ENCODE data around the gene STPG2. TPM values are rescaled to one million over a fixed set of nuclear protein-coding genes. Genes with fewer than 3 reads are reported as not detected.

The STPG2 gene
- total and polyA plus RNA-seq, 5 donors from 2014 or later = 0.32 to 0.39 TPM; not detected in 3

- H3K36me3 Mint-ChIP-seq = no peaks in the 10 kb centered on the region
- no peak overlapping the region for H3K4me3 Mint-ChIP-seq
- peaks cover 0 to 8% (median 2%) of the 10 kb centered on the region in 7 donors for H3K9me3 Mint-ChIP-seq
- H3K27ac Mint-ChIP-seq = no peak overlapping the region
- H3K4me1 ChIP-seq (ENCODE audit: control insufficient read depth, insufficient read depth, low read length, poor library complexity, severe bottlenecking) = no peaks in the 10 kb centered on the region
- H3K4me3 ChIP-seq (ENCODE audit: low read depth, low read length) = no peak overlapping the region
- no peaks in the 10 kb centered on the region for H3K27me3 Mint-ChIP-seq
- DNase-seq (no peak), ATAC-seq (ENCODE audit: low read depth in 2 of 2) (no peak)
- no peaks in the 10 kb centered on the region for H3K36me3 ChIP-seq (ENCODE audit: control insufficient read depth, insufficient read depth, low read length)
- H3K27ac ChIP-seq (ENCODE audit: insufficient read depth, low read length, poor library complexity, severe bottlenecking) = no peak overlapping the region
- no peaks in the 10 kb centered on the region for H3K27me3 ChIP-seq (ENCODE audit: control insufficient read depth, insufficient read depth, low read length)
- H3K9me3 ChIP-seq (ENCODE audit: control insufficient read depth in 2 of 2, low read length in 2 of 2) = no peaks in the 10 kb centered on the region
- no peaks in the 10 kb centered on the region for H3K4me1 Mint-ChIP-seq
These were observed 625.3 kb downstream of the STPG2 start for GRCh38 chr4:97517939-97518338.

GRCh38 chr4:97513917-97514316, 629.4 kb downstream of the STPG2 start:
- DNase-seq = no peak
- H3K27me3 Mint-ChIP-seq = no peaks in the 10 kb centered on the region
- no peaks in the 10 kb centered on the region for H3K4me1 Mint-ChIP-seq
- no peaks in the 10 kb centered on the region for H3K36me3 Mint-ChIP-seq
- no peaks in the 10 kb centered on the region for H3K4me1 ChIP-seq (ENCODE audit: control insufficient read depth, insufficient read depth, low read length, poor library complexity, severe bottlenecking)
- H3K9me3 Mint-ChIP-seq = peaks cover 0 to 8% (median 2%) of the 10 kb centered on the region in 7 donors
- no peaks in the 10 kb centered on the region for H3K27me3 ChIP-seq (ENCODE audit: control insufficient read depth, insufficient read depth, low read length)
- no peaks in the 10 kb centered on the region for H3K9me3 ChIP-seq (ENCODE audit: control insufficient read depth in 2 of 2, low read length in 2 of 2)
- H3K27ac ChIP-seq (ENCODE audit: insufficient read depth, low read length, poor library complexity, severe bottlenecking) = no peak overlapping the region
- no peak for ATAC-seq (ENCODE audit: low read depth in 2 of 2)
- H3K4me3 Mint-ChIP-seq = no peak overlapping the region
- no peak overlapping the region for H3K4me3 ChIP-seq (ENCODE audit: low read depth, low read length)
- H3K36me3 ChIP-seq (ENCODE audit: control insufficient read depth, insufficient read depth, low read length) = no peaks in the 10 kb centered on the region
- no peak overlapping the region for H3K27ac Mint-ChIP-seq

Other genes starting within 250 kb of the STPG2 start
- gene RAP1GDS1, start 117.9 kb upstream of the STPG2 start, total RNA-seq = 54.7 TPM
- 10 to 100 TPM; 40.4 to 68.8 (median 48.9) TPM for gene RAP1GDS1, start 117.9 kb upstream of the STPG2 start, polyA plus RNA-seq